ENCODE measurements around the gene WDR37.
A peak's percentile ranks its signal among the peaks of the same experiment; 100 is the strongest.

The WDR37 gene

GRCh38 chr10:1152386-1153250 is 96.4 kb downstream of the WDR37 start:
- TF ChIP-seq CTCF (IDR thresholded peaks at IDR 0.05; ENCODE audit: borderline replicate concordance, extremely low read depth, low read length, poor library complexity, severe bottlenecking), result no peak
- no peak for TF ChIP-seq EZH2 (IDR thresholded peaks at IDR 0.05; ENCODE audit: borderline replicate concordance, low read depth, low read length, severe bottlenecking)
- peak overlapping the region; percentile 39; the same call in 1 of the 2 replicates for H3K9ac ChIP-seq (ENCODE audit: low read depth, low read length)
- H3K4me3 ChIP-seq (ENCODE audit: low read depth in 1 of 2, low read length in 2 of 2), result no peak overlapping the region
- no peak for ATAC-seq (ENCODE audit: insufficient read depth, low read depth)
- peaks cover 53% of the 10 kb centered on the region for H3K4me1 ChIP-seq (ENCODE audit: insufficient read depth, low read length)
- no peak overlapping the region for H3K4me2 ChIP-seq (ENCODE audit: insufficient read depth, low read length)
- no peaks in the 10 kb centered on the region for H3K36me3 ChIP-seq (ENCODE audit: insufficient read depth, low read length)
- H3K9me3 ChIP-seq (ENCODE audit: insufficient read depth, low read length, severe bottlenecking), result no peaks in the 10 kb centered on the region
- H2AFZ ChIP-seq (ENCODE audit: low read depth, low read length), result no peak overlapping the region
- no peaks in the 10 kb centered on the region for H3K79me2 ChIP-seq (ENCODE audit: insufficient read depth, low read length)
- H3K27me3 ChIP-seq (ENCODE audit: insufficient read depth, low read length, poor library complexity), result no peaks in the 10 kb centered on the region
- DNase-seq, result no peak
- peak overlapping the region; percentile 81 for H3K27ac ChIP-seq (ENCODE audit: low read length)
- no peaks in the 10 kb centered on the region for H4K20me1 ChIP-seq (ENCODE audit: insufficient read depth, low read length)

- Histone ChIP-seq H3K79me2 (ENCODE audit: insufficient read depth, low read length) (no peaks in the 10 kb centered on the region), H3K36me3 (ENCODE audit: insufficient read depth, low read length) (no peaks in the 10 kb centered on the region), H3K27me3 (ENCODE audit: insufficient read depth, low read length, poor library complexity) (no peaks in the 10 kb centered on the region), H2AFZ (ENCODE audit: low read depth, low read length) (peak overlapping the region; percentile 41; the same call in 1 of the 2 replicates), H3K9me3 (ENCODE audit: insufficient read depth, low read length, severe bottlenecking) (no peaks in the 10 kb centered on the region), H3K4me3 (ENCODE audit: low read depth in 1 of 2, low read length in 2 of 2) (no peak overlapping the region), H4K20me1 (ENCODE audit: insufficient read depth, low read length) (no peaks in the 10 kb centered on the region), H3K9ac (ENCODE audit: low read depth, low read length) (peak overlapping the region; percentile 39), H3K4me2 (ENCODE audit: insufficient read depth, low read length) (peak overlapping the region; percentile 35; the same call in 1 of the 2 replicates), H3K4me1 (ENCODE audit: insufficient read depth, low read length) (peaks cover 53% of the 10 kb centered on the region), H3K27ac (ENCODE audit: low read length) (peak overlapping the region; percentile 81)
- peak; percentile 39 for DNase-seq
- TF ChIP-seq CTCF (IDR thresholded peaks at IDR 0.05; ENCODE audit: borderline replicate concordance, extremely low read depth, low read length, poor library complexity, severe bottlenecking) (no peak), EZH2 (IDR thresholded peaks at IDR 0.05; ENCODE audit: borderline replicate concordance, low read depth, low read length, severe bottlenecking) (no peak)
- peak; percentile 81 for ATAC-seq (ENCODE audit: insufficient read depth, low read depth)
Measured at GRCh38 chr10:1153251-1153763, 97.1 kb downstream of the WDR37 start.

- Histone ChIP-seq H3K36me3 (ENCODE audit: insufficient read depth, low read length) (no peaks in the 10 kb centered on the region), H3K9ac (ENCODE audit: low read depth, low read length) (peak overlapping the region; percentile 39), H2AFZ (ENCODE audit: low read depth, low read length) (peak overlapping the region; percentile 41), H3K4me3 (ENCODE audit: low read depth in 1 of 2, low read length in 2 of 2) (no peak overlapping the region), H3K27ac (ENCODE audit: low read length) (peak overlapping the region; percentile 81), H3K79me2 (ENCODE audit: insufficient read depth, low read length) (no peaks in the 10 kb centered on the region), H3K4me1 (ENCODE audit: insufficient read depth, low read length) (peaks cover 53% of the 10 kb centered on the region), H3K9me3 (ENCODE audit: insufficient read depth, low read length, severe bottlenecking) (no peaks in the 10 kb centered on the region), H3K4me2 (ENCODE audit: insufficient read depth, low read length) (peak overlapping the region; percentile 35; the same call in 1 of the 2 replicates), H3K27me3 (ENCODE audit: insufficient read depth, low read length, poor library complexity) (no peaks in the 10 kb centered on the region), H4K20me1 (ENCODE audit: insufficient read depth, low read length) (no peaks in the 10 kb centered on the region)
- DNase-seq (peak; percentile 30), ATAC-seq (ENCODE audit: insufficient read depth, low read depth) (peak; percentile 65)
- TF ChIP-seq CTCF (IDR thresholded peaks at IDR 0.05; ENCODE audit: borderline replicate concordance, extremely low read depth, low read length, poor library complexity, severe bottlenecking) (no peak), EZH2 (IDR thresholded peaks at IDR 0.05; ENCODE audit: borderline replicate concordance, low read depth, low read length, severe bottlenecking) (no peak)
Measured at GRCh38 chr10:1153805-1154351, 97.7 kb downstream of the WDR37 start.
